ENCODE results near the gene YJEFN3.

DNA sequence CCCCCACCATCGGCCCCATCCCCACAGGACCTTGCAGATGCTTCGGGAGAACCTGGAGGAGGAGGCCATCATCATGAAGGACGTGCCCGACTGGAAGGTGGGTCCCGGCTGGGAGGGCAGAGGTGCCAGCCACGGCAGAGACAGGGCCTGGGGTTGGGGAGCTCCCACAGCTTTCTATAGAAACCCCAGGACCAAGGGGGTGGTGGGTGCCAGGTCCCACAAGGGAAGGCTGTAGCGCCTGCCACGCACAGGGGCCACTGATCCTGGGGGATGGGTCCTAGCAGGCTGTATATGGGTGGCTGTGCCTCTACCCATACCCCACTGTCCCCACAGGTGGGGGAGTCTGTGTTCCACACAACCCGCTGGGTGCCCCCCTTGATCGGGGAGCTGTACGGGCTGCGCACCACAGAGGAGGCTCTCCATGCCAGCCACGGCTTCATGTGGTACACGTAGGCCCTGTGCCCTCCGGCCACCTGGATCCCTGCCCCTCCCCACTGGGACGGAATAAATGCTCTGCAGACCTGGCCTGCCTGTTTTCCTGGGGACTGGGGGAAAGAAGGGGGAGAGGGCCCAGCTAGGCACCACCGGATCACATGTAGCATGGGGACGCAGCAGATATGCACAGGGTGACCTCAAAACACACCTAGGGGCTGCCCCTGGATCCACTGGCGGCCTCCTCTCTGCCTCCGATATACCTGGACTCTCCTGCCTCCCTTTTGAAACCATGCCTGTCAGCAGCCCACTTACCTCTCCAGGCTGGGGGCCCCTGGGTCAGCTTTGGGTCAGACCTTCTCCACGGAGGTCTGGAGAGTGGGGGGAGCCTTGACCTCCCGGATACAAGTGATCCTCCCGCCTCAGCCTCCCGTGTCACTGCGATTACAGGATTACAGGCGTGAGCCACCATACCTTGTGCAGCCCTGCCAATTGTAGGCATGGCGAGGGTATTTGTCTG lies 761 bp upstream of the YJEFN3 start:
- TF ChIP-seq CTCF (IDR thresholded peaks at IDR 0.05 in 4 of 5, conservative IDR thresholded peaks at IDR 0.05 in 1 of 5) = no peak
- TF ChIP-seq POLR2A (IDR thresholded peaks at IDR 0.05) = no peak
